GM10248 (cell line): ENCODE measurements around the gene EFEMP1.

Source experiments
- CTCF ChIA-PET: fragments of 300-600 bp; sonication (Branson Sonifier 250); formaldehyde crosslinking; extraction: SDS; loops from one replicate; lab custom pipeline; 2021; ENCODE audit warnings: antibody characterized with exemption; lab: Yijun Ruan, JAX
- POLR2A ChIA-PET: fragments of 350-650 bp; sonication (Branson Sonifier 250); formaldehyde crosslinking; extraction: SDS; loops from one replicate; lab custom pipeline; 2020; ENCODE audit warnings: antibody characterized with exemption; lab: Yijun Ruan, JAX
- DNase-seq: peaks from one replicate; pipeline ENCODE4 v3.0.0; 2012; ENCODE audit errors: extremely low spot score
- CTCF ChIP-seq: IDR thresholded peaks from 2 replicates; pipeline ENCODE4 v1.5.1; 2012; ENCODE audit warnings: mild to moderate bottlenecking, low read depth; ENCODE audit errors: extremely low read depth, missing control alignments, control extremely low read depth

The EFEMP1 gene

DNA sequence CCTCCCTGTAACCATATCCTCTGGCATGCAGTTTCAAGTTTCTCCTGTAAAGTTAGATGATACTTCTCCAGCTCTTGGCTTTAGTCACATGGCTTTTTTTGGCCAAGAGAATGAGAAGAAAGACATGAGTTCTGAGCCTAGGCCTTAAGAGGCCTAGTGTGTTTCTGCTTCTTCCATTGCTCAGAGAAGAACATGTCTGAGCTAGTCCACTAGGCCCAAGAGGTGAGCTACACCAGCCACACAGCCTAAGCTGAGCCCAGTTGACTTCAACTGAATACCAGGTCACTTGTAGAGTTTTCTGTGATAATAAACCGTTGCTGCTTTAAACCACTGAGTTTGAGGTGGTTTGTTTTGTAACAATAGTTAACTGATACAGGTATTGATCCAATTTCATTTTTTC, 19.9 kb upstream of the EFEMP1 start:
- ChIA-PET CTCF (interaction anchor here (1.3 to 1.4 kb wide), 3 partner anchors 11 to 18 kb away, joined by 3 to 6 read pairs (median 3); no protein-coding TSS in a partner anchor), POLR2A (interaction anchor here (0.7 kb wide), 1 partner anchor 1619 kb away, joined by 12 read pairs; no protein-coding TSS in a partner anchor)
- no peak for TF ChIP-seq CTCF
- DNase-seq: no peak

- no peak for TF ChIP-seq CTCF
- POLR2A ChIA-PET: no interaction called here
Measured at GRCh38 chr2:55936351-55936750, 12.8 kb upstream of the EFEMP1 start.

DNA sequence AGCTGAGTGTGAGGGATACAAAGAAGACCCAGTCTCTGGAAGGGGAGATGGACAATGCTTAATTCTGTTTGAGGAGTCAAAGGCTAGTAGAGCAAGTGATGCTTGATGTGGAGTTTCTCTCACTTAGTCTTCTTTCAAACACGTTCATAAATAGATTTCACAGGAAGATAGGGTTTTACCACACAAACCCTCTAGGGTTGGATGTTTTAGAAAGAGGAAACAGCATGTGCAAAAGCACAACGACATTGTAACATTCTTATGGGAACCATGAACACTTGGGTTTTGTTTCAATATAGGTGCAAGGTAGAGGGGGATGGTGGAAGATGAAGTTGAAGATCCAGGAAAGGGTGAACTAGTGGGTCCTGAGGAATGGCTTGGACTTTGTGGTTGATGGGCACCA, 10.8 kb upstream of the EFEMP1 start:
- DNase-seq: no peak
- TF ChIP-seq CTCF: no peak
- ChIA-PET POLR2A (no interaction called here), CTCF (interaction anchor here (1.0 kb wide), 1 partner anchor 216 kb away, joined by 3 read pairs; no protein-coding TSS in a partner anchor)

More at GRCh38 chr2:55936351-55936750, 12.8 kb upstream of the EFEMP1 start:
- CTCF ChIA-PET: no interaction called here
- DNase-seq: no peak

DNA sequence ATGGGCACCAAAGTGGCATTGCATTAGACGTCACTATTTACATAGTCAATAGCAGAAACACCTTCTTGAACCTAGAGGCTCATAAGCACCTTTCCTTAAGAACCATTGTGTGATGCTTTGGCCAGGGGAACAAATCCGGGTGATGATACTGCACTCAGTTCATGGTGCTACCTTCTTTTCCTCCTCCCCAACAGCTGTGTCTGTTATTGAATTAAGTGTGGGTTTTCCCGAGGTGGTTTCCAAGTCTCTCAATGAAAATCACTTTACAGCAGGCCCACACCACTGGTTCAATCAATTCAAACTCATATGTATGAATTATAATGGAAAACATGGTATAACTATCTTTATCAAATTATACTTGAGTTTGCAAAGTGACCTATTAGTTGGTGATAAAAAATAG, 9.3 kb upstream of the EFEMP1 start:
- CTCF ChIA-PET: interaction anchor here (0.8 to 1.4 kb wide), 3 partner anchors 8 to 29 kb away, joined by 3 to 6 read pairs (median 3); no protein-coding TSS in a partner anchor
- DNase-seq: no peak

GRCh38 chr2:55931281-55931680, 7.7 kb upstream of the EFEMP1 start:
- POLR2A ChIA-PET: no interaction called here
- no peak for DNase-seq
- CTCF ChIA-PET: interaction anchor here (0.8 kb wide), 1 partner anchor 14 kb away, joined by 3 read pairs; no protein-coding TSS in a partner anchor
- no peak for TF ChIP-seq CTCF

More for the DNA sequence above, 9.3 kb upstream of the EFEMP1 start:
- POLR2A ChIA-PET: no interaction called here
- TF ChIP-seq CTCF: no peak

GRCh38 chr2:55929476-55929875, 5.9 kb upstream of the EFEMP1 start:
- DNase-seq: no peak
- ChIA-PET CTCF (no interaction called here), POLR2A (no interaction called here)
- TF ChIP-seq CTCF: no peak
